HepG2 (cell line): Measurements from ENCODE around the gene HHIPL2. TPM values are rescaled to one million over a fixed set of nuclear protein-coding genes. Genes with fewer than 3 reads are reported as not detected.
A peak's percentile ranks its signal among the peaks of the same experiment; 100 is the strongest.

Source experiments
- ATAC-seq: fragments of 200-7000 bp; cut with Tn5 transposase; 3 replicates; pipeline ENCODE4 v1.9.1; 2020; ENCODE audit warnings: mild to moderate bottlenecking, moderate library complexity
- BruUV-seq: library from RNA; stranded (reverse); fragments of 400-500 nt; replicated peaks from 2 replicates; lab custom pipeline; 2021; lab: Mats Ljungman, UMichigan
- CTCF ChIA-PET: fragments of 300-600 bp; formaldehyde crosslinking; extraction: SDS; loops from one replicate; lab custom pipeline; 2021; ENCODE audit warnings: low total read pairs, inconsistent platforms, low intra/inter-chr PET ratio; lab: Yijun Ruan, JAX
- POLR2A ChIA-PET: fragments of 350-600 bp; sonication (Branson Sonifier 250); formaldehyde crosslinking; loops from one replicate; lab custom pipeline; 2020; ENCODE audit warnings: antibody characterized with exemption, inconsistent platforms; lab: Yijun Ruan, JAX
- DNase-seq: peaks from one replicate; pipeline ENCODE4 v3.0.0-alpha.2; 2015; ENCODE audit warnings: low spot score
- FAIRE-seq: peaks from 3 replicates; lab custom pipeline; 2011; peaks lifted over from hg19 to GRCh38; lab: Jason Lieb, UNC
- H2AFZ ChIP-seq: one replicate; pipeline ENCODE4 v1.6.1; 2011; ENCODE audit warnings: low read length, inconsistent platforms
- H3K27ac ChIP-seq: fragments of 300-600 bp; 3 replicates; pipeline ENCODE4 v1.8.0; 2011; ENCODE audit warnings: mixed run types, mild to moderate bottlenecking, mixed read lengths, low read length, inconsistent platforms; ENCODE audit not compliant: insufficient read depth; ENCODE audit errors: extremely low read length
- H3K27me3 ChIP-seq, 2 experiments: fragments of 200-600 bp in 1 of 2; 2 replicates in 1 of 2; 3 replicates in 1 of 2; pipeline versions ENCODE4 v1.6.0 to v1.8.0; 2011; ENCODE audit warnings: low read length in 2 of 2, mild to moderate bottlenecking in 2 of 2, moderate library complexity in 2 of 2, inconsistent platforms in 1 of 2; ENCODE audit not compliant: insufficient read depth in 2 of 2, control insufficient read depth in 1 of 2
- H3K36me3 ChIP-seq, 2 experiments: fragments of 200-600 bp in 1 of 2; replicated peaks in 1 of 2; 2 replicates in 1 of 2; 3 replicates in 1 of 2; pipeline versions ENCODE4 v1.5.1 to v1.8.0; 2011; ENCODE audit warnings: low read length in 2 of 2, inconsistent platforms in 1 of 2; ENCODE audit not compliant: insufficient read depth in 2 of 2, control insufficient read depth in 1 of 2
- H3K4me1 ChIP-seq: 2 replicates; pipeline ENCODE4 v1.5.1; 2012; ENCODE audit warnings: low read length, inconsistent platforms; ENCODE audit not compliant: insufficient read depth
- H3K4me2 ChIP-seq: 2 replicates; pipeline ENCODE4 v1.6.0; 2011; ENCODE audit warnings: low read depth, low read length, inconsistent platforms
- H3K4me3 ChIP-seq, 3 experiments: fragments of 200-600 bp in 1 of 3; sonication (generic), shearing (Covaris generic) in 1 of 3; replicated peaks in 1 of 3; 2 replicates each; pipeline ENCODE4 v1.5.1; 2011 to 2016; ENCODE audit warnings: low read length in 3 of 3, inconsistent platforms in 2 of 3, low read depth in 2 of 3, mild to moderate bottlenecking in 2 of 3, control low read depth in 1 of 3, mixed read lengths in 1 of 3; ENCODE audit not compliant: insufficient read depth in 1 of 3
- H3K79me2 ChIP-seq: one replicate; pipeline ENCODE4 v1.6.1; 2011; ENCODE audit warnings: low read length, inconsistent platforms; ENCODE audit not compliant: insufficient read depth
- H3K9ac ChIP-seq: 2 replicates; pipeline ENCODE4 v1.6.0; 2011; ENCODE audit warnings: mild to moderate bottlenecking, low read depth, low read length, inconsistent platforms; ENCODE audit not compliant: insufficient read depth
- H3K9me3 ChIP-seq: 2 replicates; pipeline ENCODE4 v1.5.1; 2012; ENCODE audit warnings: mild to moderate bottlenecking, low read length
- H4K20me1 ChIP-seq: 2 replicates; pipeline ENCODE4 v1.6.0; 2011; ENCODE audit warnings: inconsistent platforms, mild to moderate bottlenecking, low read length, moderate library complexity; ENCODE audit not compliant: insufficient read depth
- BATF2 ChIP-seq: sonication (generic); formaldehyde crosslinking; IDR thresholded peaks from 2 replicates; pipeline ENCODE4 v1.8.0; 2022; ENCODE audit warnings: mild to moderate bottlenecking, missing genetic modification reagents, moderate library complexity
- CBX1 ChIP-seq: IDR thresholded peaks from one replicate; pipeline ENCODE4 v1.6.1; 2016; ENCODE audit warnings: antibody characterized with exemption, low read depth
- CENPT ChIP-seq: sonication (generic); formaldehyde crosslinking; IDR thresholded peaks from 2 replicates; pipeline ENCODE4 v1.8.0; 2022; ENCODE audit warnings: low read depth, mild to moderate bottlenecking, moderate library complexity, missing genetic modification reagents
- EP300 ChIP-seq, 3 experiments: sonication (generic) in 1 of 3; formaldehyde crosslinking in 1 of 3; IDR thresholded peaks; 2 replicates each; pipeline versions ENCODE4 v1.5.1 to v1.6.1; 2011 to 2020; ENCODE audit warnings: low read depth in 2 of 3, low read length in 2 of 3, borderline replicate concordance in 1 of 3, improper control_type of control experiment in 1 of 3, mild to moderate bottlenecking in 1 of 3, missing genetic modification reagents in 1 of 3, moderate library complexity in 1 of 3
- NFIB ChIP-seq: sonication (generic); formaldehyde crosslinking; IDR thresholded peaks from 2 replicates; pipeline ENCODE4 v1.9.0; 2021; ENCODE audit warnings: missing genetic modification reagents, mild to moderate bottlenecking, borderline replicate concordance
- PBX2 ChIP-seq: IDR thresholded peaks from 2 replicates; pipeline ENCODE4 v1.6.1; 2016; ENCODE audit warnings: control low read depth
- POGK ChIP-seq: sonication (generic); formaldehyde crosslinking; conservative IDR thresholded peaks from 2 replicates; pipeline ENCODE4 v1.8.0; 2022; ENCODE audit warnings: mild to moderate bottlenecking, moderate library complexity, missing genetic modification reagents
- SNAI1 ChIP-seq: sonication (generic); formaldehyde crosslinking; IDR thresholded peaks from 2 replicates; pipeline ENCODE4 v1.5.0; 2020; ENCODE audit warnings: mild to moderate bottlenecking, missing genetic modification reagents, borderline replicate concordance
- TCF7 ChIP-seq: sonication (generic); IDR thresholded peaks from 2 replicates; pipeline ENCODE4 v1.6.1; 2016; ENCODE audit warnings: antibody characterized with exemption, low read depth
- XBP1 ChIP-seq: sonication (generic); formaldehyde crosslinking; IDR thresholded peaks from 2 replicates; pipeline ENCODE4 v1.5.0; 2020; ENCODE audit warnings: missing genetic modification reagents
- ZBTB14 ChIP-seq: sonication (generic); formaldehyde crosslinking; IDR thresholded peaks from 2 replicates; pipeline ENCODE4 v1.4.0; 2020; ENCODE audit warnings: missing genetic modification reagents
- ZNF12 ChIP-seq: sonication (generic); formaldehyde crosslinking; IDR thresholded peaks from 2 replicates; pipeline ENCODE4 v1.5.0; 2020; ENCODE audit warnings: missing genetic modification reagents
- ZNF24 ChIP-seq: fragments of 450-650 bp; IDR thresholded peaks from 2 replicates; pipeline ENCODE4 v1.6.1; 2017; ENCODE audit warnings: antibody characterized with exemption, mild to moderate bottlenecking
- ZNF44 ChIP-seq: sonication (generic); formaldehyde crosslinking; IDR thresholded peaks from 2 replicates; pipeline ENCODE4 v1.5.1; 2020; ENCODE audit warnings: mild to moderate bottlenecking, missing genetic modification reagents
- ZNF547 ChIP-seq: sonication (generic); formaldehyde crosslinking; IDR thresholded peaks from 2 replicates; pipeline ENCODE4 v1.5.1; 2020; ENCODE audit warnings: mild to moderate bottlenecking, missing genetic modification reagents
- WGBS: methylation state at CpG from one replicate; pipeline ENCODE4 v1.1.6; 2017; ENCODE audit warnings: low lambda C conversion rate; 5-methylcytosine and 5-hydroxymethylcytosine counted together
- in situ Hi-C: cut with HindIII; loops from 2 replicates; pipeline ENCODE4 v1.10.0; 2017; ENCODE audit warnings: low pct_unique_long_range_greater_than_20kb; ENCODE audit not compliant: extremely low pct_ligation_motif_present
- intact Hi-C: fragments of 100-400 bp; cut with micrococcal nuclease; formaldehyde crosslinking; loops from one replicate; pipeline ENCODE4 v1.10.0; 2022; ENCODE audit not compliant: unreplicated experiment
- polyA plus RNA-seq, 8 experiments: library from polyadenylated mRNA; depleted of rRNA in 3 of 8; stranded (reverse) in 7 of 8; unstranded in 1 of 8; fragments of >200 nt; fragmentation: Illumina TruSeq in 4 of 8; extraction: Trizol in 4 of 8; gene quantifications; 2 replicates each; pipeline versions ENCODE4 v1.2.1 to v1.2.3, GENCODE V29; 2011 to 2016; ENCODE audit warnings: low read depth in 4 of 8, missing spikeins in 1 of 8, mixed read lengths in 1 of 8; ENCODE audit not compliant: insufficient read depth in 1 of 8
- total RNA-seq, 5 experiments: library from RNA; depleted of rRNA; stranded (reverse); fragments of >200 nt; fragmentation: Illumina TruSeq; extraction: Trizol; gene quantifications; 2 replicates each; pipeline ENCODE4 v1.2.3, GENCODE V29; 2016; ENCODE audit warnings: low read depth in 1 of 5

The HHIPL2 gene
- total and polyA plus RNA-seq, 2 of the 13 experiments (the other 11 are each of a cell fraction or from before 2014, with no cell fraction given), result 0.53 to 1.3 TPM

- peak; percentile 31; the same call in 1 of the 2 replicates for TF ChIP-seq TCF7
Measured at GRCh38 chr1:222522105-222522915, 25.6 kb downstream of the HHIPL2 start (continued).

GRCh38 chr1:222521299-222522104 lies 26.4 kb downstream of the HHIPL2 start:
- intact Hi-C loops (no loop called here), in situ Hi-C loops (no loop called here)
- 1% methylated on average over 7 of the region's 7 CpGs for WGBS
- ChIA-PET CTCF (no interaction called here), POLR2A (interaction anchor here (1.0 to 1.8 kb wide), 6 partner anchors 24 to 123 kb away, joined by 3 to 9 read pairs (median 4); partner anchors contain the start of gene TAF1A)
- no peaks in the 10 kb centered on the region for H3K36me3 ChIP-seq
- H3K9ac ChIP-seq, result 0 out of 2 replicates have a peak overlapping the region, but pooled peaks have one; percentile 10
- no peak overlapping the region for H3K27ac ChIP-seq
- H2AFZ ChIP-seq, result peak overlapping the region; percentile 65
- H3K79me2 ChIP-seq, result no peaks in the 10 kb centered on the region
- no peaks in the 10 kb centered on the region for H3K9me3 ChIP-seq
- FAIRE-seq (no peak), ATAC-seq (peak; percentile 88), DNase-seq (peak; percentile 33)
- peak overlapping the region; percentile 56 for H3K4me2 ChIP-seq
- 0 out of 6 replicates have a peak overlapping the region, but pooled peaks of 2 of the 3 experiments have one; percentile 7 to 15 for H3K4me3 ChIP-seq
- peaks cover 22% of the 10 kb centered on the region for H3K4me1 ChIP-seq
- no peaks in the 10 kb centered on the region for H3K27me3 ChIP-seq
- BruUV-seq, result no TSS peak
- H4K20me1 ChIP-seq, result no peaks in the 10 kb centered on the region
- TF ChIP-seq BATF2 (CRISPR knock-in tag) (no peak), ZNF44 (CRISPR knock-in tag) (peak; percentile 100), CBX1 (no peak), PBX2 (CRISPR knock-in tag) (no peak), EP300 (IDR thresholded peaks at IDR 0.05; ENCODE audit: low read depth in 2 of 2, low read length in 2 of 2) (0 out of 4 replicates have a peak, but pooled peaks of 1 of the 2 experiments have one; percentile 3), EP300 (CRISPR knock-in tag; IDR thresholded peaks at IDR 0.05; ENCODE audit: borderline replicate concordance) (no peak), POGK (CRISPR knock-in tag) (0 out of 2 replicates have a peak, but pooled peaks have one; percentile 26), SNAI1 (no peak), XBP1 (no peak), ZNF12 (CRISPR knock-in tag) (no peak), ZNF547 (0 out of 2 replicates have a peak, but pooled peaks have one; percentile 36), ZNF24 (no peak), NFIB (CRISPR knock-in tag) (no peak), CENPT (CRISPR knock-in tag) (no peak), ZBTB14 (no peak)
